ENCODE measurements around the gene SLC25A25.
A peak's percentile ranks its signal among the peaks of the same experiment; 100 is the strongest.
"Not testable (repeated sequence)": the region's sequence is repeated elsewhere in the genome, so short reads cannot be mapped to it uniquely, and the experiment has no call there.

Gene SLC25A25

GRCh38 chr9:128111726-128112125, 43.7 kb downstream of the SLC25A25 start:
- H3K4me3 ChIP-seq (ENCODE audit: low read length); H3K9me3 ChIP-seq (ENCODE audit: insufficient read depth, low read depth, low read length); H3K27me3 ChIP-seq (ENCODE audit: insufficient read depth, low read length); H3K4me1 ChIP-seq (ENCODE audit: insufficient read depth, low read length); H3K9ac ChIP-seq (ENCODE audit: low read depth, low read length); H3K27ac ChIP-seq (ENCODE audit: low read length): not testable (repeated sequence)
- H3K36me3 ChIP-seq (ENCODE audit: insufficient read depth, low read depth, low read length) = peaks cover 24% of the 10 kb centered on the region

GRCh38 chr9:128113526-128114325, 45.7 kb downstream of the SLC25A25 start:
- no peaks in the 10 kb centered on the region for H3K9me3 ChIP-seq (ENCODE audit: insufficient read depth, low read depth, low read length)
- H3K4me3 ChIP-seq (ENCODE audit: low read length) = no peak overlapping the region
- no peaks in the 10 kb centered on the region for H3K27me3 ChIP-seq (ENCODE audit: insufficient read depth, low read length)
- no peaks in the 10 kb centered on the region for H3K4me1 ChIP-seq (ENCODE audit: insufficient read depth, low read length)
- no peak overlapping the region for H3K27ac ChIP-seq (ENCODE audit: low read length)
- H3K9ac ChIP-seq (ENCODE audit: low read depth, low read length) = no peak overlapping the region
- peaks cover 4% of the 10 kb centered on the region; the same call in 1 of the 2 replicates for H3K36me3 ChIP-seq (ENCODE audit: insufficient read depth, low read depth, low read length)

GRCh38 chr9:128114326-128115186, 46.5 kb downstream of the SLC25A25 start:
- H3K27me3 ChIP-seq (ENCODE audit: insufficient read depth, low read length) = no peaks in the 10 kb centered on the region
- H3K27ac ChIP-seq (ENCODE audit: low read length) = no peak overlapping the region
- no peaks in the 10 kb centered on the region for H3K9me3 ChIP-seq (ENCODE audit: insufficient read depth, low read depth, low read length)
- no peaks in the 10 kb centered on the region for H3K4me1 ChIP-seq (ENCODE audit: insufficient read depth, low read length)
- H3K36me3 ChIP-seq (ENCODE audit: insufficient read depth, low read depth, low read length) = no peaks in the 10 kb centered on the region
- H3K9ac ChIP-seq (ENCODE audit: low read depth, low read length) = no peak overlapping the region
- H3K4me3 ChIP-seq (ENCODE audit: low read length) = no peak overlapping the region

GRCh38 chr9:128115187-128116103, 47.4 kb downstream of the SLC25A25 start:
- no peak overlapping the region for H3K9ac ChIP-seq (ENCODE audit: low read depth, low read length)

GRCh38 chr9:128116104-128117083, 48.4 kb downstream of the SLC25A25 start:
- H3K4me1 ChIP-seq (ENCODE audit: insufficient read depth, low read length) = no peaks in the 10 kb centered on the region
- no peak overlapping the region for H3K9ac ChIP-seq (ENCODE audit: low read depth, low read length)
- no peak overlapping the region for H3K4me3 ChIP-seq (ENCODE audit: low read length)
- H3K27me3 ChIP-seq (ENCODE audit: insufficient read depth, low read length) = no peaks in the 10 kb centered on the region
- H3K36me3 ChIP-seq (ENCODE audit: insufficient read depth, low read depth, low read length) = peaks cover 6% of the 10 kb centered on the region; the same call in 1 of the 2 replicates
- H3K27ac ChIP-seq (ENCODE audit: low read length) = no peak overlapping the region
- no peaks in the 10 kb centered on the region for H3K9me3 ChIP-seq (ENCODE audit: insufficient read depth, low read depth, low read length)

More at GRCh38 chr9:128115187-128116103, 47.4 kb downstream of the SLC25A25 start:
- no peaks in the 10 kb centered on the region for H3K27me3 ChIP-seq (ENCODE audit: insufficient read depth, low read length)
- no peak overlapping the region for H3K4me3 ChIP-seq (ENCODE audit: low read length)
- no peak overlapping the region for H3K27ac ChIP-seq (ENCODE audit: low read length)
- no peaks in the 10 kb centered on the region for H3K4me1 ChIP-seq (ENCODE audit: insufficient read depth, low read length)
- H3K36me3 ChIP-seq (ENCODE audit: insufficient read depth, low read depth, low read length) = no peaks in the 10 kb centered on the region
- H3K9me3 ChIP-seq (ENCODE audit: insufficient read depth, low read depth, low read length) = no peaks in the 10 kb centered on the region

- no peaks in the 10 kb centered on the region for H3K27me3 ChIP-seq (ENCODE audit: insufficient read depth, low read length)
- H3K9me3 ChIP-seq (ENCODE audit: insufficient read depth, low read depth, low read length) = no peaks in the 10 kb centered on the region
- H3K4me1 ChIP-seq (ENCODE audit: insufficient read depth, low read length) = no peaks in the 10 kb centered on the region
- peaks cover 20% of the 10 kb centered on the region for H3K36me3 ChIP-seq (ENCODE audit: insufficient read depth, low read depth, low read length)
- H3K27ac ChIP-seq (ENCODE audit: low read length) = no peak overlapping the region
- peak overlapping the region; percentile 26; the same call in 1 of the 2 replicates for H3K9ac ChIP-seq (ENCODE audit: low read depth, low read length)
- peak overlapping the region; percentile 50; the same call in 1 of the 2 replicates for H3K4me3 ChIP-seq (ENCODE audit: low read length)
These were observed 49.8 kb downstream of the SLC25A25 start for GRCh38 chr9:128117613-128118471.

- peaks cover 26% of the 10 kb centered on the region for H3K36me3 ChIP-seq (ENCODE audit: insufficient read depth, low read depth, low read length)
- H3K4me1 ChIP-seq (ENCODE audit: insufficient read depth, low read length) = no peaks in the 10 kb centered on the region
- H3K9me3 ChIP-seq (ENCODE audit: insufficient read depth, low read depth, low read length) = no peaks in the 10 kb centered on the region
- H3K27ac ChIP-seq (ENCODE audit: low read length) = no peak overlapping the region
- H3K9ac ChIP-seq (ENCODE audit: low read depth, low read length) = peak overlapping the region; percentile 26; the same call in 1 of the 2 replicates
- peak overlapping the region; percentile 50; the same call in 1 of the 2 replicates for H3K4me3 ChIP-seq (ENCODE audit: low read length)
- no peaks in the 10 kb centered on the region for H3K27me3 ChIP-seq (ENCODE audit: insufficient read depth, low read length)
These were observed 50.4 kb downstream of the SLC25A25 start for GRCh38 chr9:128118472-128118857.

GRCh38 chr9:128118971-128119665, 51.1 kb downstream of the SLC25A25 start:
- no peaks in the 10 kb centered on the region for H3K4me1 ChIP-seq (ENCODE audit: insufficient read depth, low read length)
- H3K36me3 ChIP-seq (ENCODE audit: insufficient read depth, low read depth, low read length) = peaks cover 32% of the 10 kb centered on the region
- H3K9me3 ChIP-seq (ENCODE audit: insufficient read depth, low read depth, low read length) = no peaks in the 10 kb centered on the region
- H3K27me3 ChIP-seq (ENCODE audit: insufficient read depth, low read length) = no peaks in the 10 kb centered on the region
- H3K4me3 ChIP-seq (ENCODE audit: low read length) = no peak overlapping the region
- H3K27ac ChIP-seq (ENCODE audit: low read length) = no peak overlapping the region
- H3K9ac ChIP-seq (ENCODE audit: low read depth, low read length) = no peak overlapping the region

GRCh38 chr9:128120061-128120740, 52.2 kb downstream of the SLC25A25 start:
- H3K27me3 ChIP-seq (ENCODE audit: insufficient read depth, low read length) = no peaks in the 10 kb centered on the region
- no peak overlapping the region for H3K4me3 ChIP-seq (ENCODE audit: low read length)
- H3K4me1 ChIP-seq (ENCODE audit: insufficient read depth, low read length) = no peaks in the 10 kb centered on the region
- H3K27ac ChIP-seq (ENCODE audit: low read length) = no peak overlapping the region
- no peak overlapping the region for H3K9ac ChIP-seq (ENCODE audit: low read depth, low read length)
- H3K36me3 ChIP-seq (ENCODE audit: insufficient read depth, low read depth, low read length) = peaks cover 41% of the 10 kb centered on the region
- H3K9me3 ChIP-seq (ENCODE audit: insufficient read depth, low read depth, low read length) = no peaks in the 10 kb centered on the region

Data from iPS-20b (cell line).